ENCODE measurements around the gene ITIH3. TPM values are rescaled to one million over a fixed set of nuclear protein-coding genes. Genes with fewer than 3 reads are reported as not detected.
"Not testable (repeated sequence)": the region's sequence is repeated elsewhere in the genome, so short reads cannot be mapped to it uniquely, and the experiment has no call there.

Gene ITIH3
- total RNA-seq, 1 donor from 2014 or later, result not detected

GRCh38 chr3:52774901-52775864 is 19.4 kb upstream of the ITIH3 start:
- Mint-ChIP-seq H3K27me3 (ENCODE audit: low read depth) (no peaks in the 10 kb centered on the region), H3K27ac (no peak overlapping the region), H3K4me1 (ENCODE audit: low read depth) (peaks cover 8% of the 10 kb centered on the region), H3K36me3 (ENCODE audit: low read depth) (no peaks in the 10 kb centered on the region), H3K4me3 (ENCODE audit: low read depth) (no peak overlapping the region), H3K9me3 (no peaks in the 10 kb centered on the region)
- DNase-seq (ENCODE audit: low spot score), result no peak
- intact Hi-C loops (cut with micrococcal nuclease), result no loop called here

GRCh38 chr3:52775877-52776276 is 18.7 kb upstream of the ITIH3 start:
- Mint-ChIP-seq H3K4me1 (ENCODE audit: low read depth) (peaks cover 8% of the 10 kb centered on the region), H3K9me3 (no peaks in the 10 kb centered on the region), H3K36me3 (ENCODE audit: low read depth) (no peaks in the 10 kb centered on the region), H3K27ac (no peak overlapping the region), H3K4me3 (ENCODE audit: low read depth) (no peak overlapping the region), H3K27me3 (ENCODE audit: low read depth) (no peaks in the 10 kb centered on the region)
- intact Hi-C loops (cut with micrococcal nuclease), result no loop called here
- no peak for DNase-seq (ENCODE audit: low spot score)

- DNase-seq (ENCODE audit: low spot score); H3K36me3 Mint-ChIP-seq (ENCODE audit: low read depth); H3K27ac Mint-ChIP-seq; H3K4me3 Mint-ChIP-seq (ENCODE audit: low read depth); H3K9me3 Mint-ChIP-seq; intact Hi-C loops (cut with micrococcal nuclease); H3K4me1 Mint-ChIP-seq (ENCODE audit: low read depth); H3K27me3 Mint-ChIP-seq (ENCODE audit: low read depth): not testable (repeated sequence)
These were observed 18.1 kb upstream of the ITIH3 start for GRCh38 chr3:52776486-52776885.

- H3K36me3 Mint-ChIP-seq (ENCODE audit: low read depth), result no peaks in the 10 kb centered on the region
- no peaks in the 10 kb centered on the region for H3K9me3 Mint-ChIP-seq
- H3K27ac Mint-ChIP-seq, result no peak within 1 kb of the TSS
- no peaks in the 10 kb centered on the region for H3K4me1 Mint-ChIP-seq (ENCODE audit: low read depth)
- no peak for DNase-seq (ENCODE audit: low spot score)
- H3K4me3 Mint-ChIP-seq (ENCODE audit: low read depth), result no peak within 1 kb of the TSS
- H3K27me3 Mint-ChIP-seq (ENCODE audit: low read depth), result peaks cover 6% of the 10 kb centered on the region
- intact Hi-C loops (cut with micrococcal nuclease), result no loop called here
These were observed 17.3 kb upstream of the ITIH3 start, which contains the start of gene ITIH1 for GRCh38 chr3:52777127-52777958. Gene ITIH1, plus strand, starts transcription at chr3:52777599. Its CDS starts 17 bp downstream, at chr3:52777616.

GRCh38 chr3:52777959-52778805 is 16.4 kb upstream of the ITIH3 start:
- Mint-ChIP-seq H3K27me3 (ENCODE audit: low read depth) (peaks cover 8% of the 10 kb centered on the region), H3K27ac (no peak overlapping the region), H3K4me1 (ENCODE audit: low read depth) (no peaks in the 10 kb centered on the region), H3K36me3 (ENCODE audit: low read depth) (no peaks in the 10 kb centered on the region), H3K4me3 (ENCODE audit: low read depth) (no peak overlapping the region), H3K9me3 (no peaks in the 10 kb centered on the region)
- DNase-seq (ENCODE audit: low spot score), result no peak
- intact Hi-C loops (cut with micrococcal nuclease), result no loop called here

- no peak overlapping the region for H3K4me3 Mint-ChIP-seq (ENCODE audit: low read depth)
- DNase-seq (ENCODE audit: low spot score), result no peak
- H3K27me3 Mint-ChIP-seq (ENCODE audit: low read depth), result peaks cover 8% of the 10 kb centered on the region
- no peaks in the 10 kb centered on the region for H3K4me1 Mint-ChIP-seq (ENCODE audit: low read depth)
- H3K27ac Mint-ChIP-seq, result no peak overlapping the region
- no peaks in the 10 kb centered on the region for H3K36me3 Mint-ChIP-seq (ENCODE audit: low read depth)
- H3K9me3 Mint-ChIP-seq, result no peaks in the 10 kb centered on the region
- intact Hi-C loops (cut with micrococcal nuclease), result no loop called here
These were observed 15.4 kb upstream of the ITIH3 start for GRCh38 chr3:52779011-52779836.

GRCh38 chr3:52779837-52780585 is 14.6 kb upstream of the ITIH3 start:
- Mint-ChIP-seq H3K36me3 (ENCODE audit: low read depth) (no peaks in the 10 kb centered on the region), H3K9me3 (no peaks in the 10 kb centered on the region), H3K27ac (no peak overlapping the region), H3K27me3 (ENCODE audit: low read depth) (peaks cover 8% of the 10 kb centered on the region), H3K4me3 (ENCODE audit: low read depth) (no peak overlapping the region), H3K4me1 (ENCODE audit: low read depth) (no peaks in the 10 kb centered on the region)
- DNase-seq (ENCODE audit: low spot score), result no peak
- intact Hi-C loops (cut with micrococcal nuclease), result no loop called here

- no peak overlapping the region for H3K4me3 Mint-ChIP-seq (ENCODE audit: low read depth)
- intact Hi-C loops (cut with micrococcal nuclease), result no loop called here
- no peak overlapping the region for H3K27ac Mint-ChIP-seq
- no peak for DNase-seq (ENCODE audit: low spot score)
- H3K27me3 Mint-ChIP-seq (ENCODE audit: low read depth), result peaks cover 8% of the 10 kb centered on the region
- no peaks in the 10 kb centered on the region for H3K4me1 Mint-ChIP-seq (ENCODE audit: low read depth)
- no peaks in the 10 kb centered on the region for H3K36me3 Mint-ChIP-seq (ENCODE audit: low read depth)
- H3K9me3 Mint-ChIP-seq, result no peaks in the 10 kb centered on the region
These were observed 12.9 kb upstream of the ITIH3 start for GRCh38 chr3:52781741-52782140.

GRCh38 chr3:52782412-52783210 is 12.0 kb upstream of the ITIH3 start:
- intact Hi-C loops (cut with micrococcal nuclease), result no loop called here
- H3K36me3 Mint-ChIP-seq (ENCODE audit: low read depth), result no peaks in the 10 kb centered on the region
- H3K27ac Mint-ChIP-seq, result no peak overlapping the region

GRCh38 chr3:52783211-52783555 is 11.4 kb upstream of the ITIH3 start:
- Mint-ChIP-seq H3K4me1 (ENCODE audit: low read depth) (no peaks in the 10 kb centered on the region), H3K36me3 (ENCODE audit: low read depth) (no peaks in the 10 kb centered on the region), H3K9me3 (no peaks in the 10 kb centered on the region), H3K27me3 (ENCODE audit: low read depth) (peaks cover 8% of the 10 kb centered on the region), H3K4me3 (ENCODE audit: low read depth) (no peak overlapping the region), H3K27ac (no peak overlapping the region)
- no peak for DNase-seq (ENCODE audit: low spot score)
- intact Hi-C loops (cut with micrococcal nuclease), result no loop called here

More at GRCh38 chr3:52782412-52783210, 12.0 kb upstream of the ITIH3 start:
- Mint-ChIP-seq H3K4me3 (ENCODE audit: low read depth) (no peak overlapping the region), H3K27me3 (ENCODE audit: low read depth) (peaks cover 8% of the 10 kb centered on the region), H3K4me1 (ENCODE audit: low read depth) (no peaks in the 10 kb centered on the region), H3K9me3 (no peaks in the 10 kb centered on the region)
- DNase-seq (ENCODE audit: low spot score), result no peak

Data from activated T-helper 2 cell treated with anti-CD3 and anti-CD28 coated beads, Interferon-gamma antibody, Interleukin-2, Interleukin-4, amounts not matched to agents 10 μg/mL and 5 μg/mL and 100 μg/mL, durations not matched to agents 14 hours and 24 hours and 36 hours (primary cell).